Endothelial cell (in vitro differentiated cells): ENCODE results near the gene SLC39A12. TPM values are rescaled to one million over a fixed set of nuclear protein-coding genes. Genes with fewer than 3 reads are reported as not detected.

Source experiments
- DNase-seq: peaks from one replicate; pipeline ENCODE4 v3.0.0; 2021; ENCODE audit warnings: low spot score
- H3K27ac Mint-ChIP-seq: one replicate; pipeline ENCODE4 v1.8.0; 2021; ENCODE audit warnings: mixed read lengths, inconsistent platforms; ENCODE audit not compliant: unreplicated experiment
- H3K27me3 Mint-ChIP-seq: one replicate; pipeline ENCODE4 v1.8.0; 2021; ENCODE audit warnings: mild to moderate bottlenecking, moderate library complexity, mixed read lengths, inconsistent platforms; ENCODE audit not compliant: unreplicated experiment
- H3K36me3 Mint-ChIP-seq: one replicate; pipeline ENCODE4 v1.8.0; 2021; ENCODE audit warnings: mild to moderate bottlenecking, low read depth, mixed read lengths, inconsistent platforms; ENCODE audit not compliant: unreplicated experiment
- H3K4me1 Mint-ChIP-seq: one replicate; pipeline ENCODE4 v1.8.0; 2021; ENCODE audit warnings: mild to moderate bottlenecking, mixed read lengths, inconsistent platforms; ENCODE audit not compliant: unreplicated experiment
- H3K4me3 Mint-ChIP-seq: one replicate; pipeline ENCODE4 v1.8.0; 2021; ENCODE audit warnings: mild to moderate bottlenecking, mixed read lengths, inconsistent platforms; ENCODE audit not compliant: unreplicated experiment
- H3K9me3 Mint-ChIP-seq: one replicate; pipeline ENCODE4 v1.8.0; 2021; ENCODE audit warnings: mixed read lengths, inconsistent platforms; ENCODE audit not compliant: unreplicated experiment
- long read RNA-seq: library from polyadenylated mRNA; unstranded; transcript quantifications from one replicate; pipeline ENCODE4 v2.0.0, GENCODE V29; 2020; ENCODE audit not compliant: unreplicated experiment
- total RNA-seq: library from RNA; stranded (reverse); fragmentation: NEBNext Ultra II Directional; extraction: Animal tissue kit (Norgen Biotek cat#: 25700); gene quantifications from one replicate; pipeline ENCODE4 v1.2.1, GENCODE V29; 2021; ENCODE audit not compliant: unreplicated experiment
- TF ChIP-seq, protein P1 (sequence below): fragments of 200-600 bp; sonication (generic); IDR thresholded peaks from one replicate; pipeline ENCODE4 v1.5.0; 2021; ENCODE audit warnings: antibody characterized with exemption; ENCODE audit not compliant: unreplicated experiment

SLC39A12 gene
- 0.10 TPM for total RNA-seq
- long read RNA-seq: 0 reads

DNA sequence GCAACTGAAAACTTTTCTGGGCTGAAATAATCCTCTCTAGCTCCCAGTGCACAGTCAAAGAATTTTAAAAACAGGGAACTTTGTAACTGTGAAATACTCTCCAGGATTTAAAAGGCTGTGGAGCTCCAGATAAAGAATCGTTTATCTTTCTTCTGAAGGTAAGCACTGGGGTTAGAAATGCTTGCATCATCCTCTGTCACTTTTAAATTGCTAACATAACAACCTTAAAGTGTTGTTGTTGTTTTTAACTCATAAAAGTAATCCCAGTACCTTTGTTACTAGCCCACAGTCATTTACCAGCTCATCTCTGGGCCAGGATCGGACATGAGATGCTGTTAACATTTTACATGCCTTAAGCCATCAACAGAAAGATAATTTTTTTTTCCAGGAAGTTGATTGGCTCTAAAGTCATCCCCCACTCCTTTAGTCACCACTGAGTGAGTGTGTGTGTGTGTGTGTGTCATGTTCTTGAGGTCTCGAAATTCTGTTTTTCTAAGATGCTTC is at the start of gene SLC39A12:
Gene SLC39A12 (plus strand): TSS at position 51 of the 504 bp plus-strand sequence. CDS start 1,359 bp downstream, outside the sequence.
- TF ChIP-seq, protein P1, sequence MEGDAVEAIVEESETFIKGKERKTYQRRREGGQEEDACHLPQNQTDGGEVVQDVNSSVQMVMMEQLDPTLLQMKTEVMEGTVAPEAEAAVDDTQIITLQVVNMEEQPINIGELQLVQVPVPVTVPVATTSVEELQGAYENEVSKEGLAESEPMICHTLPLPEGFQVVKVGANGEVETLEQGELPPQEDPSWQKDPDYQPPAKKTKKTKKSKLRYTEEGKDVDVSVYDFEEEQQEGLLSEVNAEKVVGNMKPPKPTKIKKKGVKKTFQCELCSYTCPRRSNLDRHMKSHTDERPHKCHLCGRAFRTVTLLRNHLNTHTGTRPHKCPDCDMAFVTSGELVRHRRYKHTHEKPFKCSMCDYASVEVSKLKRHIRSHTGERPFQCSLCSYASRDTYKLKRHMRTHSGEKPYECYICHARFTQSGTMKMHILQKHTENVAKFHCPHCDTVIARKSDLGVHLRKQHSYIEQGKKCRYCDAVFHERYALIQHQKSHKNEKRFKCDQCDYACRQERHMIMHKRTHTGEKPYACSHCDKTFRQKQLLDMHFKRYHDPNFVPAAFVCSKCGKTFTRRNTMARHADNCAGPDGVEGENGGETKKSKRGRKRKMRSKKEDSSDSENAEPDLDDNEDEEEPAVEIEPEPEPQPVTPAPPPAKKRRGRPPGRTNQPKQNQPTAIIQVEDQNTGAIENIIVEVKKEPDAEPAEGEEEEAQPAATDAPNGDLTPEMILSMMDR: no peak
- H3K27ac Mint-ChIP-seq: no peak within 1 kb of the TSS
- H3K27me3 Mint-ChIP-seq: no peaks in the 10 kb centered on the region
- no peaks in the 10 kb centered on the region for H3K36me3 Mint-ChIP-seq
- H3K4me3 Mint-ChIP-seq: no peak within 1 kb of the TSS
- no peaks in the 10 kb centered on the region for H3K9me3 Mint-ChIP-seq
- no peak for DNase-seq
- H3K4me1 Mint-ChIP-seq: no peaks in the 10 kb centered on the region

DNA sequence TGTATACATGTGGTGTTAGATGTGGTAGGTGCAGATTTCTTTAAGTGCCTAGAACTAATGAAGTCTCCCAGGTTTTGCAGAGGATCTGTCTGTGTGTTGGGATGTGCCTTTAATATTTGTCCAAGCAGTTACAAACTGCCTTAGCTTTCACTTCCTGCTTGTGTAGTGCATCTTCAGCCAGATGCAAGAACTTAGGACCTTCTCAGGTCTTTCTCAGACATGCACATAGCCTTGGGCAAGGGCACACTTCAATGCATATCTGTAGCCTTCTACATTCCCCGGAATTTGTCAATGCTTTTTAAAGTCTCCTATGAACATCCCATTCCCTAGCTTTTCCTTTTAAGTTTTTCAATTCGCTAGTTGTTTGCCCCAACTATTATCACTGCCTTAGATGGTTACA is 47.2 kb upstream of the SLC39A12 start:
- no peaks in the 10 kb centered on the region for H3K27me3 Mint-ChIP-seq
- no peaks in the 10 kb centered on the region for H3K36me3 Mint-ChIP-seq
- peaks cover 7% of the 10 kb centered on the region for H3K4me1 Mint-ChIP-seq
- no peak overlapping the region for H3K27ac Mint-ChIP-seq
- H3K4me3 Mint-ChIP-seq: no peak overlapping the region
- TF ChIP-seq, protein P1: no peak
- H3K9me3 Mint-ChIP-seq: no peaks in the 10 kb centered on the region
- no peak for DNase-seq

DNA sequence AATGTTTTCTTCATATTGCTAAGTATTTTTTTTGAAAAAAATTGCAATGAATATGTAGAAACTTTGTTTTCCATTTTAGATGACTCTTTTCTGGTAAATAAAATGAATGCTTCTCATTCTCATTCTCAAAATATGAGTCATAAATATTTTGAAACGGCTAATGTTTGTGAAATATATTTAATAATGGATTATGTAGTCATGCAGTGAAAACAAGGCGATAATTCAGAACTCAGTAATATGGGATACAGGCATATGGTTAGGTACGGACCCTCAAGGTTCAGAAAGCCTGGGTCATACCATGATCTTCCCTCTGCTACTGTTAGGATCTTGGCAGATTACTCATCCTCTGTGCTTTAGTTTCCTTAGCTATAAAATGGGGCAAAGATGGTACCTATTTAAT is 46.2 kb upstream of the SLC39A12 start:
- Mint-ChIP-seq H3K27me3 (no peaks in the 10 kb centered on the region), H3K27ac (no peak overlapping the region), H3K9me3 (no peaks in the 10 kb centered on the region), H3K36me3 (no peaks in the 10 kb centered on the region), H3K4me1 (peaks cover 7% of the 10 kb centered on the region), H3K4me3 (no peak overlapping the region)
- no peak for DNase-seq
- TF ChIP-seq, protein P1: no peak

DNA sequence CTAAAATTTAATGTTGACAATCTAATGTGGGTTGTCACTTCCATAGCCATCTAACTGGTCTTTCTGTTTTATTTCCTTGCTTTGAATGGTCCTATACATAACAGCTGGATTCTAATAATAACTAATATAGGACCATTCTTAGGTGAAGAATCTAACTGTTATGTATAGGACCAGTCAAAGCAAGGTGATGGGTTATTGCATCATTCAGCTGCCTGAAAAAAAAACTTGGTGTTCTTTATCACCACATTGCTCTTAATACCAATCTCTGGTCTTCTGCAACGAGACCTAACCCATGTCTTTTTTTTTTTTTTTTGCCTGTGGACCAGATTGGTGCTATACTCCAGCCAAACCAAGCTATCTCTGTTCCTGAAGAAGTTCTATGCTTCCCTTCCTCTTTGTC is 45.7 kb upstream of the SLC39A12 start:
- no peak for DNase-seq
- TF ChIP-seq, protein P1: no peak
- Mint-ChIP-seq H3K9me3 (no peaks in the 10 kb centered on the region), H3K4me1 (peaks cover 7% of the 10 kb centered on the region), H3K27ac (no peak overlapping the region), H3K27me3 (no peaks in the 10 kb centered on the region), H3K36me3 (no peaks in the 10 kb centered on the region), H3K4me3 (no peak overlapping the region)

DNA sequence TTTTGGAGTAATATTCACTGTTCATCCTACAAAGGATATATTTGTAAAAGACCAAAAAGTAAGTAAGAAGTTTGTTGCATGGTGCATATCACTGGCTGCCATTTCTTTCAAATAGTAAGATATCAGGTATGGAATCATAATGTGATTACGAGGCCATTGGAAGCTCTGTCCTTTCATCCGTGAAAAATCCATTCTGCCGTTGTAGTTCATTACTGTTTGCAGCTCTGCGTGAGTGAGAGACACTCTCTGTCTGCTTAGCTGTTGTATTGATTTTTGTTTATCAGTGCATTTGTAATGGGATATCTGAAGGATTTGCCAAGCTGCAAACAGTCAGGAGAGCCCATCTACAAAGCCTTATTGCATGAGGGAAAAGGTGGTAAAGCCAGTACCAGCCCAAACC is 44.1 kb upstream of the SLC39A12 start:
- Mint-ChIP-seq H3K27ac (no peak overlapping the region), H3K9me3 (no peaks in the 10 kb centered on the region), H3K36me3 (peaks cover 7% of the 10 kb centered on the region), H3K4me3 (no peak overlapping the region), H3K4me1 (peaks cover 7% of the 10 kb centered on the region), H3K27me3 (no peaks in the 10 kb centered on the region)
- TF ChIP-seq, protein P1: no peak
- DNase-seq: no peak
